Ovary (tissue), 9 donors: ENCODE results near the gene TFDP2. TPM values are rescaled to one million over a fixed set of nuclear protein-coding genes. Genes with fewer than 3 reads are reported as not detected.
"Not testable (repeated sequence)": the region's sequence is repeated elsewhere in the genome, so short reads cannot be mapped to it uniquely, and the experiment has no call there.

Source experiments
- DNase-seq, 5 donors: peaks; one replicate each; pipeline ENCODE4 v3.0.0-alpha.2; 2019 to 2020
- H3K27ac ChIP-seq, 2 donors: fragments of 200-600 bp; one replicate each; pipeline versions ENCODE4 v1.5.1 to v1.8.0; 2019 to 2022
- H3K27me3 ChIP-seq: fragments of 200-600 bp; one replicate; pipeline ENCODE4 v1.8.0; 2022
- H3K36me3 ChIP-seq: fragments of 200-600 bp; sonication (generic); one replicate; pipeline ENCODE4 v1.5.1; 2019
- H3K4me1 ChIP-seq: one replicate; pipeline ENCODE4 v1.8.1; 2013; ENCODE audit warnings: mild to moderate bottlenecking, moderate library complexity; ENCODE audit not compliant: insufficient read depth
- H3K4me3 ChIP-seq: fragments of 200-600 bp; sonication (generic); one replicate; pipeline ENCODE4 v1.5.1; 2017
- H3K9me3 ChIP-seq, 2 donors: fragments of 200-600 bp in 1 of 2; sonication (generic) in 1 of 2; one replicate each; pipeline versions ENCODE4 v1.5.1 to v1.8.1; 2013 to 2019; ENCODE audit warnings: mild to moderate bottlenecking in 1 of 2, moderate library complexity in 1 of 2
- EP300 ChIP-seq: sonication (generic); formaldehyde crosslinking; IDR thresholded peaks from one replicate; pipeline ENCODE4 v1.6.1; 2017; ENCODE audit warnings: antibody characterized with exemption
- POLR2A ChIP-seq: fragments of 450-650 bp; IDR thresholded peaks from one replicate; pipeline ENCODE4 v1.6.1; 2017; ENCODE audit warnings: antibody characterized with exemption, mild to moderate bottlenecking, moderate library complexity
- WGBS, 3 donors: extraction: QIAGEN DNeasy Blood & Tissue Kit in 1 of 3; methylation state at CpG; one replicate each; pipeline versions ENCODE4 v1.1.5 to v1.1.7; 2013 to 2017; 5-methylcytosine and 5-hydroxymethylcytosine counted together
- intact Hi-C, 4 donors: fragments of 100-400 bp; cut with DNase I; formaldehyde crosslinking; loops; one replicate each; pipeline versions ENCODE4 v1.11.0 to v1.15.1; 2022 to 2023
- polyA plus RNA-seq, 2 donors: library from polyadenylated mRNA; stranded (reverse); fragments of 200-250 nt in 1 of 2; fragments of 350-450 nt in 1 of 2; fragmentation: Illumina TruSeq in 1 of 2; extraction: RNeasy Lipid Tissue Mini Kit (QIAGEN cat#74804) in 1 of 2; gene quantifications; one replicate each; pipeline ENCODE4 v1.2.3, GENCODE V29; 2013 to 2014
- total RNA-seq, 7 donors: library from RNA; depleted of rRNA in 2 of 7; stranded (reverse); fragments of >200 nt in 2 of 7; fragmentation: NEBNext Ultra II Directional in 3 of 7; extraction: Animal tissue kit (Norgen Biotek cat#: 25700) in 3 of 7; gene quantifications; one replicate each; pipeline versions ENCODE4 v1.1.0 to v1.2.4, GENCODE V29; 2016 to 2023
- TF ChIP-seq, protein P1 (sequence below), 3 donors: fragments of 450-650 bp in 2 of 3; fragments of 200-600 bp in 1 of 3; IDR thresholded peaks; one replicate each; pipeline versions ENCODE4 v1.5.1 to v1.8.0; 2016 to 2022; ENCODE audit warnings: antibody characterized with exemption in 3 of 3, mild to moderate bottlenecking in 1 of 3
- donor health status: DM: no; HTN: no; CAD: no; lungs with moderate emphysema.
- donor health status: DM: no; HTN: no; CAD: no.
- donor health status: Bipolar disorder and iron deficiency.
- donor health status: DM: yes; HTN: yes; CAD: no.
- donor health status: DM: no; HTN: no; CAD: no.
- donor health status: DM: yes; HTN: yes; CAD: no.

TFDP2 gene
- total and polyA plus RNA-seq, 9 donors: 25.7 to 89.8 (median 78.4) TPM

- Histone ChIP-seq H3K4me1 (no peaks in the 10 kb centered on the region), H3K36me3 (no peaks in the 10 kb centered on the region), H3K4me3 (no peak overlapping the region), H3K9me3 (no peaks in the 10 kb centered on the region), H3K27me3 (no peaks in the 10 kb centered on the region), H3K27ac (no peak overlapping the region)
- 91 to 95% (median 92%) methylated on average over 8 of the region's 8 CpGs for WGBS, 3 donors
- intact Hi-C loops: no loop called here
- TF ChIP-seq POLR2A (no peak), EP300 (no peak)
- TF ChIP-seq, protein P1, sequence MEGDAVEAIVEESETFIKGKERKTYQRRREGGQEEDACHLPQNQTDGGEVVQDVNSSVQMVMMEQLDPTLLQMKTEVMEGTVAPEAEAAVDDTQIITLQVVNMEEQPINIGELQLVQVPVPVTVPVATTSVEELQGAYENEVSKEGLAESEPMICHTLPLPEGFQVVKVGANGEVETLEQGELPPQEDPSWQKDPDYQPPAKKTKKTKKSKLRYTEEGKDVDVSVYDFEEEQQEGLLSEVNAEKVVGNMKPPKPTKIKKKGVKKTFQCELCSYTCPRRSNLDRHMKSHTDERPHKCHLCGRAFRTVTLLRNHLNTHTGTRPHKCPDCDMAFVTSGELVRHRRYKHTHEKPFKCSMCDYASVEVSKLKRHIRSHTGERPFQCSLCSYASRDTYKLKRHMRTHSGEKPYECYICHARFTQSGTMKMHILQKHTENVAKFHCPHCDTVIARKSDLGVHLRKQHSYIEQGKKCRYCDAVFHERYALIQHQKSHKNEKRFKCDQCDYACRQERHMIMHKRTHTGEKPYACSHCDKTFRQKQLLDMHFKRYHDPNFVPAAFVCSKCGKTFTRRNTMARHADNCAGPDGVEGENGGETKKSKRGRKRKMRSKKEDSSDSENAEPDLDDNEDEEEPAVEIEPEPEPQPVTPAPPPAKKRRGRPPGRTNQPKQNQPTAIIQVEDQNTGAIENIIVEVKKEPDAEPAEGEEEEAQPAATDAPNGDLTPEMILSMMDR (IDR thresholded peaks at IDR 0.05): no peak
- DNase-seq: no peak
Measured at GRCh38 chr3:142007710-142008399, 141.5 kb downstream of the TFDP2 start.

- H3K27me3 ChIP-seq, H3K9me3 ChIP-seq, H3K27ac ChIP-seq, H3K4me3 ChIP-seq, intact Hi-C loops, H3K36me3 ChIP-seq, H3K4me1 ChIP-seq: not testable (repeated sequence)
- peak in 3 of 5 donors; percentile 34 to 61 (median 37) for DNase-seq
- WGBS, 3 donors: 49 to 62% (median 54%) methylated on average over 7 of the region's 7 CpGs
Measured at GRCh38 chr3:142004957-142005356, 144.4 kb downstream of the TFDP2 start.

DNA sequence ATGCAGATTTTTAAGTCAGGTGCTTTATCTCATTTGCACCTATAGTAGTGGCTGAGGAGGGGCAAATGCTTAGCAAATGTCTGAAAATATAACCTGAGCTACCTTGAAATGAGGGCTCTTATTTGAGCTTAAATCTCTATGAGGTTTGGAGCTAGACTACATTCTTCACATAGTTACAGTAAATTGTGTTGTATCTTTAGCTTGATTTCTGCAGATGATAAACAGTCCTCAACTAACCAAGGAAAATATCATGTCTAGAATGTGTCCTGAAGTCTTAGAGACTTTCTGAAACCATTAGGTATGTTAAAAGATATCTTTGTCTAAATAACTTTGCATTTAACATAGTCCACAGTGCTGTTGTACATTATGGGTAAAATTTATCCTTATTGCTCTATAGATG, 145.3 kb downstream of the TFDP2 start:
- no peaks in the 10 kb centered on the region for H3K27me3 ChIP-seq
- H3K27ac ChIP-seq: no peak overlapping the region
- intact Hi-C loops: no loop called here
- no peaks in the 10 kb centered on the region for H3K36me3 ChIP-seq
- TF ChIP-seq, protein P1 (IDR thresholded peaks at IDR 0.05): no peak
- TF ChIP-seq EP300 (no peak), POLR2A (no peak)
- H3K4me3 ChIP-seq: no peak overlapping the region
- H3K9me3 ChIP-seq: no peaks in the 10 kb centered on the region
- no peaks in the 10 kb centered on the region for H3K4me1 ChIP-seq
- DNase-seq: no peak

GRCh38 chr3:142003291-142003690, 146.1 kb downstream of the TFDP2 start:
- intact Hi-C loops: no loop called here
- Histone ChIP-seq H3K36me3 (no peaks in the 10 kb centered on the region), H3K27ac (no peak overlapping the region), H3K9me3 (no peaks in the 10 kb centered on the region), H3K4me3 (no peak overlapping the region), H3K4me1 (no peaks in the 10 kb centered on the region), H3K27me3 (no peaks in the 10 kb centered on the region)
- TF ChIP-seq, protein P1 (IDR thresholded peaks at IDR 0.05): no peak
- WGBS, 3 donors: 97 to 98% (median 98%) methylated on average over 3 of the region's 3 CpGs
- DNase-seq: no peak

- Histone ChIP-seq H3K27ac (no peak overlapping the region), H3K9me3 (no peaks in the 10 kb centered on the region), H3K4me3 (no peak overlapping the region), H3K4me1 (peaks cover 1% of the 10 kb centered on the region), H3K36me3 (no peaks in the 10 kb centered on the region), H3K27me3 (no peaks in the 10 kb centered on the region)
- WGBS, 3 donors: 98 to 100% (median 100%) methylated on average over 2 of the region's 2 CpGs
- no peak for DNase-seq
- intact Hi-C loops: no loop called here
- TF ChIP-seq EP300 (no peak), POLR2A (no peak)
- TF ChIP-seq, protein P1 (IDR thresholded peaks at IDR 0.05): no peak
Measured at GRCh38 chr3:142000325-142000870, 148.9 kb downstream of the TFDP2 start.
